Neural cell (in vitro differentiated cells): Measurements from ENCODE around the gene TTC34. TPM values are rescaled to one million over a fixed set of nuclear protein-coding genes. Genes with fewer than 3 reads are reported as not detected.

Experiments
- H2AFZ ChIP-seq: fragments of 200-600, 300-800 bp; sonication (generic), shearing (Covaris generic); 2 replicates; pipeline ENCODE4 v1.6.0; 2014; ENCODE audit warnings: low read depth, mild to moderate bottlenecking, antibody characterized with exemption, low read length, moderate library complexity
- H3F3A ChIP-seq: fragments of 200-600 bp; shearing (Covaris generic); 2 replicates; pipeline ENCODE4 v1.6.1; 2016; ENCODE audit warnings: mild to moderate bottlenecking, moderate library complexity, mixed read lengths, antibody characterized with exemption, low read length; ENCODE audit not compliant: insufficient read depth, poor library complexity, severe bottlenecking
- H3K27ac ChIP-seq: fragments of 200-600, 300-800 bp; sonication (generic), shearing (Covaris generic); 2 replicates; pipeline ENCODE4 v1.5.1; 2014; ENCODE audit warnings: mild to moderate bottlenecking, low read length, moderate library complexity
- H3K27me3 ChIP-seq: fragments of 300-800, 200-600 bp; sonication (generic), shearing (Covaris generic); 2 replicates; pipeline ENCODE4 v1.6.0; 2014; ENCODE audit warnings: mild to moderate bottlenecking, low read depth, low read length, moderate library complexity; ENCODE audit not compliant: insufficient read depth
- H3K36me3 ChIP-seq: fragments of 300-800, 200-600 bp; sonication (generic), shearing (Covaris generic); 2 replicates; pipeline ENCODE4 v1.5.1; 2014; ENCODE audit warnings: mild to moderate bottlenecking, antibody characterized with exemption, low read length, moderate library complexity; ENCODE audit not compliant: insufficient read depth
- H3K4me2 ChIP-seq: fragments of 300-800, 200-600 bp; sonication (generic), shearing (Covaris generic); 2 replicates; pipeline ENCODE4 v1.6.0; 2014; ENCODE audit warnings: mild to moderate bottlenecking, low read length
- H3K4me3 ChIP-seq: fragments of 300-800, 200-600 bp; sonication (generic), shearing (Covaris generic); 2 replicates; pipeline ENCODE4 v1.5.1; 2014; ENCODE audit warnings: mild to moderate bottlenecking, low read length, moderate library complexity
- H3K79me2 ChIP-seq: fragments of 200-600 bp; shearing (Covaris generic); replicated peaks from 2 replicates; pipeline ENCODE4 v1.6.0; 2014; ENCODE audit warnings: mild to moderate bottlenecking, low read length, moderate library complexity; ENCODE audit not compliant: insufficient read depth
- H3K9ac ChIP-seq: fragments of 300-800, 200-600 bp; sonication (generic), shearing (Covaris generic); 2 replicates; pipeline ENCODE4 v1.6.1; 2016; ENCODE audit warnings: mild to moderate bottlenecking, low read length, mixed read lengths
- H3K9me2 ChIP-seq: fragments of 200-600 bp; shearing (Covaris generic); 2 replicates; pipeline ENCODE4 v1.6.1; 2016; ENCODE audit warnings: mild to moderate bottlenecking, low read length, mixed read lengths; ENCODE audit not compliant: insufficient read depth
- H3K9me3 ChIP-seq: fragments of 200-600, 300-800 bp; sonication (generic), shearing (Covaris generic); 2 replicates; pipeline ENCODE4 v1.6.1; 2016; ENCODE audit warnings: mild to moderate bottlenecking, mixed run types, low read length, moderate library complexity, mixed read lengths
- H4K20me1 ChIP-seq: fragments of 200-600 bp; shearing (Covaris generic); 2 replicates; pipeline ENCODE4 v1.6.1; 2016; ENCODE audit warnings: mild to moderate bottlenecking, mixed run types; ENCODE audit not compliant: insufficient read depth
- CTCF ChIP-seq: fragments of 450-650 bp; IDR thresholded peaks from 2 replicates; pipeline ENCODE4 v1.5.1; 2014; ENCODE audit warnings: antibody characterized with exemption, mild to moderate bottlenecking, moderate library complexity; ENCODE audit not compliant: poor library complexity, severe bottlenecking
- EP300 ChIP-seq: fragments of 450-650 bp; conservative IDR thresholded peaks from 2 replicates; pipeline ENCODE4 v1.6.1; 2014; ENCODE audit warnings: antibody characterized with exemption, mild to moderate bottlenecking, moderate library complexity; ENCODE audit not compliant: poor library complexity, severe bottlenecking
- EZH2 ChIP-seq: fragments of 200-600, 300-800 bp; shearing (Covaris generic), sonication (generic); IDR thresholded peaks from 2 replicates; pipeline ENCODE4 v1.6.1; 2014; ENCODE audit warnings: antibody characterized with exemption, low read length, borderline replicate concordance, mild to moderate bottlenecking; ENCODE audit not compliant: insufficient read depth, poor library complexity, severe bottlenecking
- MXI1 ChIP-seq: fragments of 450-650 bp; conservative IDR thresholded peaks from 2 replicates; pipeline ENCODE4 v1.6.1; 2014; ENCODE audit warnings: antibody characterized with exemption, mild to moderate bottlenecking; ENCODE audit not compliant: poor library complexity, severe bottlenecking
- POLR2AphosphoS5 ChIP-seq: IDR thresholded peaks from 2 replicates; pipeline ENCODE4 v1.6.1; 2012
- RAD21 ChIP-seq: fragments of 450-650 bp; conservative IDR thresholded peaks from 2 replicates; pipeline ENCODE4 v1.6.1; 2014; ENCODE audit warnings: antibody characterized with exemption, mild to moderate bottlenecking, moderate library complexity
- REST ChIP-seq: IDR thresholded peaks from 2 replicates; pipeline ENCODE4 v1.6.1; 2012; ENCODE audit warnings: borderline replicate concordance
- SMC3 ChIP-seq: fragments of 450-650 bp; conservative IDR thresholded peaks from 2 replicates; pipeline ENCODE4 v1.6.1; 2014; ENCODE audit warnings: antibody characterized with exemption, mild to moderate bottlenecking, moderate library complexity; ENCODE audit not compliant: poor library complexity
- TAF1 ChIP-seq: IDR thresholded peaks from 2 replicates; pipeline ENCODE4 v1.6.1; 2012; ENCODE audit warnings: low read depth
- polyA plus RNA-seq: library from polyadenylated mRNA; depleted of rRNA; stranded (reverse); fragments of >200 nt; gene quantifications from 2 replicates; pipeline ENCODE4 v1.2.3, GENCODE V29; 2014

The TTC34 gene
- polyA plus RNA-seq, 1 donor from 2014 or later = 0.05 TPM

GRCh38 chr1:2594641-2595131, 206.8 kb downstream of the TTC34 start:
- no peak overlapping the region for H3K9ac ChIP-seq

GRCh38 chr1:2594001-2594640, 207.4 kb downstream of the TTC34 start:
- no peaks in the 10 kb centered on the region for H3K9me2 ChIP-seq
- H3K9me3 ChIP-seq = no peaks in the 10 kb centered on the region
- no peaks in the 10 kb centered on the region for H3K79me2 ChIP-seq
- H3K9ac ChIP-seq = no peak overlapping the region
- H3K4me3 ChIP-seq = no peak overlapping the region
- no peaks in the 10 kb centered on the region for H3K36me3 ChIP-seq
- H3F3A ChIP-seq = no peaks in the 10 kb centered on the region
- H3K27me3 ChIP-seq = no peaks in the 10 kb centered on the region
- TF ChIP-seq TAF1 = no peak
- TF ChIP-seq SMC3 = no peak
- H4K20me1 ChIP-seq = no peaks in the 10 kb centered on the region
- no peak overlapping the region for H3K27ac ChIP-seq
- H3K4me2 ChIP-seq = no peak overlapping the region
- H2AFZ ChIP-seq = no peak overlapping the region

More at GRCh38 chr1:2594641-2595131, 206.8 kb downstream of the TTC34 start:
- no peak for TF ChIP-seq TAF1
- TF ChIP-seq REST = no peak
- TF ChIP-seq EZH2 = no peak
- no peak for TF ChIP-seq MXI1
- no peak for TF ChIP-seq POLR2AphosphoS5
- TF ChIP-seq EP300 = no peak
- no peak for TF ChIP-seq CTCF
- TF ChIP-seq SMC3 = no peak
- no peak for TF ChIP-seq RAD21
- Histone ChIP-seq H3K4me3 (no peak overlapping the region), H3K27me3 (no peaks in the 10 kb centered on the region), H3F3A (no peaks in the 10 kb centered on the region), H3K4me2 (no peak overlapping the region), H3K9me3 (no peaks in the 10 kb centered on the region), H3K79me2 (no peaks in the 10 kb centered on the region), H3K9me2 (no peaks in the 10 kb centered on the region), H2AFZ (no peak overlapping the region), H3K36me3 (no peaks in the 10 kb centered on the region), H4K20me1 (no peaks in the 10 kb centered on the region), H3K27ac (no peak overlapping the region)
